Hematopoietic multipotent progenitor cell treated with erythropoietin and hydrocortisone succinate and interleukin-3 and kit ligand, for 6 days (in vitro differentiated cells): ENCODE measurements around the gene RNLS.
"Not testable (repeated sequence)": the region's sequence is repeated elsewhere in the genome, so short reads cannot be mapped to it uniquely, and the experiment has no call there.

ENCODE experiments used
- DNase-seq: peaks from one replicate; pipeline ENCODE4 v3.0.0-alpha.2; 2015

RNLS gene

GRCh38 chr10:88333248-88333630 lies 249.9 kb downstream of the RNLS start:
- peak; percentile 40 for DNase-seq

- peak; percentile 29 for DNase-seq
Observed at GRCh38 chr10:88332503-88333247, 250.4 kb downstream of the RNLS start.

- DNase-seq = peak; percentile 70
Observed at GRCh38 chr10:88330174-88330573, 252.9 kb downstream of the RNLS start.

GRCh38 chr10:88322324-88323063 lies 260.6 kb downstream of the RNLS start:
- no peak for DNase-seq

- DNase-seq = no peak
Observed at GRCh38 chr10:88319960-88320517, 263.1 kb downstream of the RNLS start.

GRCh38 chr10:88318803-88319202 lies 264.3 kb downstream of the RNLS start:
- peak; percentile 13 for DNase-seq

GRCh38 chr10:88317099-88317498 lies 266.0 kb downstream of the RNLS start:
- no peak for DNase-seq

GRCh38 chr10:88316292-88316861 lies 266.7 kb downstream of the RNLS start:
- DNase-seq = no peak

GRCh38 chr10:88315755-88316154 lies 267.4 kb downstream of the RNLS start:
- no peak for DNase-seq

GRCh38 chr10:88314362-88314761 lies 268.8 kb downstream of the RNLS start:
- no peak for DNase-seq

- peak; percentile 27 for DNase-seq
Observed at GRCh38 chr10:88313878-88314277, 269.2 kb downstream of the RNLS start.

- no peak for DNase-seq
Observed at GRCh38 chr10:88312855-88313254, 270.3 kb downstream of the RNLS start.

- no peak for DNase-seq
Observed at GRCh38 chr10:88311264-88311663, 271.9 kb downstream of the RNLS start.

- DNase-seq = no peak
Observed at GRCh38 chr10:88309365-88309764, 273.8 kb downstream of the RNLS start.

- DNase-seq = not testable (repeated sequence)
Observed at GRCh38 chr10:88308361-88308760, 274.8 kb downstream of the RNLS start.

- DNase-seq = no peak
Observed at GRCh38 chr10:88299787-88300186, 283.3 kb downstream of the RNLS start.

GRCh38 chr10:88297103-88297502 lies 286.0 kb downstream of the RNLS start:
- no peak for DNase-seq

GRCh38 chr10:88293651-88294230 lies 289.4 kb downstream of the RNLS start:
- DNase-seq = no peak

GRCh38 chr10:88293073-88293472 lies 290.0 kb downstream of the RNLS start:
- DNase-seq = no peak

GRCh38 chr10:88292185-88292514 lies 291.0 kb downstream of the RNLS start:
- peak; percentile 28 for DNase-seq

GRCh38 chr10:88291289-88292184 lies 291.6 kb downstream of the RNLS start:
- no peak for DNase-seq

- no peak for DNase-seq
Observed at GRCh38 chr10:88289342-88289741, 293.8 kb downstream of the RNLS start.
